ENCODE results near the gene RPL12.
"Not testable (repeated sequence)": the region's sequence is repeated elsewhere in the genome, so short reads cannot be mapped to it uniquely, and the experiment has no call there.

The RPL12 gene

DNA sequence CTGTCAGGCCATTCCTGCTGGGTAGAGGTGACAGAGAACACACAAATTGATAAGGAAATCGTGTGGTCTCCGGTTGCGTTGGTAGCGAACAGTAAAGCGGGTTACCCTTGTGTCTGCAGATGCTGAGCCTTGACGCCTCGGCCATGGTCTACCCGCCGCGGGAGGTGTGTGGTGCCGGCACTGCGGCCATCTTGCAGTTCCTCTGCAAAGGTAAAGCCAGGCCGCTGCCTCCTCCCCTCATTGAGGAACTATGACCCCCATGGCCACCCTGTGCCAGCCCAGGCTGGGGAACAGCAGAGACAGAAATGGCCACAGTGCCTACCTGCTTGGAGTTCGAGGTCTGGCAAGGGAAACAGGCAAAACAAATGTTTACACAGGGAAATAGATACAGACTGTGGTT lies 16.4 kb upstream of the RPL12 start:
- no peak for DNase-seq (ENCODE audit: low read depth)

DNA sequence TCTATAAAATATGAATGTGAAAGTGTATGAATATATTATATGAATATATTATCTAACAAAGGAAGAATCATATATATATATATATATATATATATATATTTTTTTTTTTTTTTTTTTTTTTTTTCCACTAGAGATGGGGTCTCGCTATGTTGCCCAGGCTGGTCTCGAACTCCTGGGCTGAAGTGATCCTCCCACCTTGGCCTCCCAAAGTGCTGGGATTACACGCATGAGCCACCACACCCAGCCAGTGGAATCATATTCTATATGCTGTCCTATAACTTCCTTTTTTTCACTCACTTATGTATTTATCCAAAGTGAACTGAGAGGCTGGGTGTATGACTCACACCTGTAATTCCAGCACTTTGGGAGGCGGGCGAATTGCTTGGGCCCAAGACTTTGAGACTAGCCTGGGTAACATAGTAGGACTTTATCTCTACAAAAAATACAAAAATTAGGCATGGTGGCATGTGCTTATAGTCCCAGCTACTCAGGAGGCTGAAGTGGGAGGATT lies 15.3 kb upstream of the RPL12 start:
- not testable (repeated sequence) for DNase-seq (ENCODE audit: low read depth)

DNA sequence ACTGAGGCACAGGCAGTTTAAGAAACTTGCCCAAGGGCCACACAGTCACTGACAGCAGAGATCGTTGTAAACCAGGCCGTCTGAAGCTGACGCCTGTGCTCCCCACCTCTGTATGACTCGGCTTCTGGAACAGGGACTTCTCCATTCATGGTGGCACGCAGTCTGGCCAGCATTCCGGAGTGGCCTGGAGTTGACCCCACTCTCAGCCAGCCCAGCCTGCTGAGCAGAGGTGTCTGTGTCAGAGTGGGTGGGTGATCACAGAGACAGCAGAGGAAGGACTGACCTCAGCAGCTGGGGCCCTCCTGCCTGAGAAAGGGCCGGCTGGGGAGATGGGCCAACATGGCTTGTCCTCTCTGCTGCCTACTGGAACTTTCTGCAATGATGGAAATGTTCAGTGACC lies 12.7 kb upstream of the RPL12 start:
- no peak for DNase-seq (ENCODE audit: low read depth)

DNA sequence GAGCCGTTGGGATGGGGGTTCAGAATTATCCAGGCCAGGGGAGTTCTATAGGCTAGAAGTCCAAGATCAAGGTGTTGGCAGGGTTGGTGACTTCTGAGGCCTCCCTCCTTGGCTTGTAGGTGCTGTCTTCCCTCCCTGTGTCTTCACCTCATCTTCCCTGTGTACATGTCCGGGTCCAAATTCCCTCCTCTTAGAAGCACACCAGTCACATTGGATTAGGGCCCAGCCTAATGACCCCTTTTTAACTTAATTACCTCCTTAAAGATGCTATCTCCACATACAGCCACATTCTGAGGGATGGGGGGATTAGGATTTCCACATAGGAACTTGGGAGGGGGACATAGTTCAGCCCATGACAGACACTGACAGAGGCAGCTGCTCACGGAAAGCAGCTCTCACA lies 12.2 kb upstream of the RPL12 start:
- DNase-seq (ENCODE audit: low read depth), result no peak

DNA sequence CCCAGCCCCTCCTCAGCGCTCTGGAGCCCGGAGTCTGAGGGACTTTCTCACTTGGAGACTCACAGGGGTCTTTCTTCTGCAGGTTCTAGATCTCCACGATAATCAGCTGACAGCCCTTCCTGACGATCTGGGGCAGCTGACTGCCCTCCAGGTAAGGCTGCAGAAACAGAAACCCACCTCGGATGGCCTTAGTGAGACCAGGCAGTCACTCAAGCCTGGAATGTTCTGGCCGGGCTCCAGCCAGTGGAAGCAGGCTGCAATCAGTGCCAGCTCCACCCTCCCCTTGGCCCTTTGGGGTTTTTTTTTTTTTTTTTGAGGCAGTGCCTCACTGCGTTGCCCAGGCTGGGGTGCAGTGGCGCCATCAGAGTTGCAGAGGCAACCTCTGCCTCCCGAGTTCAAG lies 7.7 kb upstream of the RPL12 start:
- no peak for DNase-seq (ENCODE audit: low read depth)

DNA sequence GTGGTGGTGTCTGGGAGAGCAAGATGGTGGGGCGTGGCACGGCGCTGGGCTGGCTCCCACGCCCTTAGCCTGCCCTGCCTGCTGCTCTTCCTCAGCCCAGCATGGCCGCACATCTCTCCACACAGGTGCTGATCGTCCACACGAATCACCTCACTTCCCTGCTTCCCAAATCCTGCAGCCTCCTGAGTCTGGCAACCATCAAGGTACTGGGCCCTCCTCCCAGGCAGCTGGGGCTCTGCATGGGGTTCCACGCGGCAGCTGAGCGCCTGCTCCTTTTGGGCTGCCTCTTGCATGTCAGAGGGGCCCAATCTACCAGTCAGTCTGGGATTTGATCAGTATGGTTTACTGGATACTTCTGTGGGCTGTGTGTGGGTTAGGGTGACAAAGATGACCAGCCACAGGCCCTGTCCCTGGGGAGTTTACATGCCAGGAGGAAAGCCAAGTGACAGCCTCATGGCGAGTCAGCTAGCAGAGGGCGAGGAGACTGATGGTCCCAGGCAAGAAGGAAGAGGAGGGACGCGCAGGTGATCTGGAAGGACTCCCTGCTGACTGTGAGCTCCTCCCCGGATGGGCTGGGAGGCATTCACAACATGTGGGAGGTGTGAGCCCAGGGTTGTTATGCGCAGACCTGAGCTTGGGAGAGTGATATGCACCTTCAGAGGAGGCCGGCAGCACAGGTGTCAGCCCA lies 6.1 kb upstream of the RPL12 start:
- DNase-seq (ENCODE audit: low read depth), result no peak

- peak; percentile 90 for DNase-seq (ENCODE audit: low read depth)
Observed at GRCh38 chr9:127455324-127455992, 4.3 kb upstream of the RPL12 start.

- no peak for DNase-seq (ENCODE audit: low read depth)
Observed at GRCh38 chr9:127452691-127453090, 1.5 kb upstream of the RPL12 start.

DNA sequence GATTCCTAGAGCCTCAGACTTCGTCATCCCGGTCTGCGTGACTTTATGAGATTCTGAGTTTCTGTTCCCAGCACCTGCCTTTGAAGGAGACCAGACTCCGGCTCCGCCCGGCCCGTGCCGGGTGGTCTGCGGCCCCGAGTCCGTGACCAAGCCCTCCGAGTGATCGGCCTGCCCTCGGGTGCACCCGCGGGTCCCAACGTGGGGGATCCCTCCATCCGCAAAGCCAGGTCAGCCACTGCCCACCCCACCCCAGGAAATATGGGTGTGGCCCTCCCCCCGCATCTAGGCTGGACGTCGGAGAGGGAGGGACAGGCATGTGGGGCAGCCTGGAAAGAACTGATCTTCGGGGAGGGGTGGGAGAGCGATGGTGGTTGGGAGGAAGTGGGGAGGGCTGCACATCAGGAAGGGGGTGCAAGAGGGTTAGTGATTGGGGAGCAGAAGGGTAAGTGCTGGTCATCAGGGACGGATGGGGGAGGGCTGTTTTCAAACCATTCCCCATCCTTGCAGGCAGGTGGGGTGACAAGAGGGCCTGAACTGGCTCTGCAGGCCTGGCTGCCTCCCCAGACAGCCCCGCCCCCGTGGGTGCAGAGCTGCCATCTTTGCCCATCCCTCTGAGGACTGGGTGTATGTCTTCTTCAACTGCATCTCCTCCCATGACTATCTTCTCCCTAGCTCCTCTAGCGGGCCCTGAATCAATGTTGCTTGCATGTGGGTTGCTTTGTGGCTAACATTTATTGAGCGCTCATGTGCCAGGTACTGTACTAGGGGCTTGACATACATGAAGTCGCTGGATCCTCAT lies 851 bp upstream of the RPL12 start:
- peak; percentile 81 for DNase-seq (ENCODE audit: low read depth)

GRCh38 chr9:127451608-127451857 lies 327 bp upstream of the RPL12 start:
- DNase-seq (ENCODE audit: low read depth), result no peak

- DNase-seq (ENCODE audit: low read depth), result no peak
Observed at GRCh38 chr9:127450243-127450760, 904 bp downstream of the RPL12 start.

DNA sequence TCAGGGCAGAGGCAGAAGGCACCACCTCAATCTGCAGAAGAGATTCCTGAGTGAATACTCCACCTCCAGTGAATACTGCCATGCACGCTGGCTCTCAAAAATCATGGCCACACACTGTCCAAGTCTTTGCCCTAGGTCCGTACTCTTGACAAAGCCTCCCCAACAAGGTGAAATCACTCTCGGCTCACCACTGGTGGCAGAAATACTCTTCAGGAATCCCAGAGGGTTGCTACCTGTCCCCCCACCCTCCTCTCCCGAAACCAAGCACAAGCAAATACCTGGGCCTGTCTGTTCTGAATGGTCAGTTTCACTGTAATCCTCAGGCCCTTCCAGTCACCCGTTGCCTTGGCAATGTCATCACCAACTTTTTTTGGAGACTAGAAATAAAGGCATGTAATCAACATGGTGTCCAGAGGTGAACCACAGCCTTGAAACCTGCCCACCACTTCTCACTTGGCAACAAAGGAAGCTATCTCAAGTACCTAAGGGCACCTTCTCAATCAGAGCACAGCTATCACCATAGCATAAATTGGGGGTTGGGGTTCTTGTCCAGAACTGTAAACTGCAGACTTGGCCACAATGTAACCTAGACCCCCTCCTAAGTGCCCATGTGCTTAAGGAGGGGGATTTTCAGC lies 1.8 kb downstream of the RPL12 start:
- no peak for DNase-seq (ENCODE audit: low read depth)

GRCh38 chr9:127448112-127448805 lies 2.9 kb downstream of the RPL12 start:
- DNase-seq (ENCODE audit: low read depth), result no peak

DNA sequence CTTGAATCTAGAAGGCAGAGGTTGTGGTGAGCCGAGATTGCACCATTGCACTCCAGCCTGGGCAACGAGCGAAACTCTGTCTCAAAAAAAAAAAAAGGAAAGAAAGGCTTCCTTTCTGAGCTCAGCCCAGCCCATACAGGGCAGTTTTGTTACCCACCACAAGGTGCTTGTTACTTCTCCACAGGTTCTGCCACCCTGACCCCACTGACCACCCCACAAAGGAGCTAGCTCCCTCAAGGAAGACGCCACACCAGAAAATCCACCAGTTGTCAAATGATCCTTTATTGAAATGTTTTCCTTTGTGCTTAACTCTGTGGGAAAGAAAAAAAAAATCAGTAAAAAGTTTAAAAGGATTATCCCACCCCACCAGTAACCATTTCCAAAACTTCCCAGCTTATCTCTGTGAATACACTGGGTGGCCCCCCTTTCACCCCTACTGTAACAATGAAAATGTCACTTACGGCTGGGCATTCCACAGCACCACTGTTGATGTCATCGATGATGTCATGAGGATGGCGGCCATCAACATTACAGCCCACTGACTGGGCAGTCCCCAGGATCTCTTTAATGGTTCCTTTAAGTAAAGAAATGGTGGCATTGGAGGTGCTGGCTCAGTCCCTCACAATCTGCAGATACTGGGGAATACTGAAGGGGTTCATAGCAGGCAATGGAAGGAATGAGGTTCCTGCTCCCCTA lies 3.6 kb downstream of the RPL12 start:
- no peak for DNase-seq (ENCODE audit: low read depth)

GRCh38 chr9:127446713-127447415 lies 4.3 kb downstream of the RPL12 start:
- no peak for DNase-seq (ENCODE audit: low read depth)

DNA sequence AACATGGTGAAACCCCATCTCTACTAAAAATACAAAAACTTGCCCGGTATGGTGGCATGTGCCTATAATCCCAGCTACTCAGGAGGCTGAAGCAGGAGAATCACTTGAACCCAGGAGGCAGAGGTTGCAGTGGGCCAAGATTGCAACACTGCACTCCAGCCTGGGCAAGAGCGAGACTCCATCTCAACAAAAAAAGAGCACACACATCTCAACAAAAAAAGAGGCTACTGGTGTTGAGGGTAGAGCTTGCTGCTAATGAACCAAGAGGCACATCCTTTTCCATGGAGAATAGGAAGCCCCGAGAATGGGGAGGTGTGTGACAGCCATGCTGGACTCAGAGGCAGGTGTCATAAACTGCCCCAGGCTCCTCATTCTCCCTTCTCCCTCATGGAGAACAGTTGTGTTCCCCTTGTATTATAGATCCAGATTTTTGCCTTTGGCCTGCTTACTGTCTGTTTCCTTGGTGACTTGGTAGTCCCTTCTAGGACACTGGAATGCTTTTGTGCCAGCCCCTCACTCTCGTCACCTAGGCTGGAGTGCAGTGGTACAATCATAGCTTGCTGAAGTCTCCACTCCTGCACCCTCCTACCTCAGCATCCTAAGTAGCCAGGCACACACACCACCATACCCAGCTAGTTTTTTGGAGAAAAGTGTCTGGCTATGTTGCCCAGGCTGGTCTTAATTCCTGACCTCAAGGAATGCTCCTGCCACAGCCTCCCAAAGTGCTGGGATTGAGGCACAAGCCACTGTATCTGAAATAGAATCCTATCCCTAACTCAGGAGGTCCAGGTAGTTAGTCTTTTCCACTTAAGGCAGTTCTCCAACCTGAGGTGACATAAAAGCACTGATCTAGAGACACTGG lies 5.1 kb downstream of the RPL12 start:
- DNase-seq (ENCODE audit: low read depth), result no peak

- no peak for DNase-seq (ENCODE audit: low read depth)
Observed at GRCh38 chr9:127444921-127445850, 6.0 kb downstream of the RPL12 start.

DNA sequence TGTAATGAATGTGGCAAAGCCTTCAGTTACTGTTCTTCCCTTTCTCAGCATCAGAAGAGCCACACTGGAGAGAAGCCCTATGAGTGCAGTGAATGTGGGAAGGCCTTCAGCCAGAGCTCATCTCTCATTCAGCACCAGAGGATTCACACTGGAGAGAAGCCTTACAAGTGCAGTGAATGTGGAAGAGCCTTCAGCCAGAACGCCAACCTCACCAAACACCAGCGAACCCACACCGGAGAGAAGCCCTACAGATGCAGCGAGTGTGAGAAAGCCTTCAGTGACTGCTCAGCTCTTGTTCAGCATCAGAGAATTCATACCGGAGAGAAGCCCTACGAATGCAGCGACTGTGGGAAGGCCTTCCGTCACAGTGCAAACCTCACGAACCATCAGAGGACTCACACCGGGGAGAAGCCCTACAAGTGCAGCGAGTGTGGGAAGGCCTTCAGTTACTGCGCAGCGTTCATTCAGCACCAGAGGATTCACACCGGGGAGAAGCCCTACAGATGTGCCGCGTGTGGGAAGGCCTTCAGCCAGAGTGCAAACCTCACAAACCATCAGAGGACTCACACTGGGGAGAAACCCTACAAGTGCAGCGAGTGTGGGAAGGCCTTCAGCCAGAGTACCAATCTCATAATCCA lies 6.8 kb downstream of the RPL12 start:
- DNase-seq (ENCODE audit: low read depth), result no peak

Data from CMK (cell line).